Keratinocyte (primary cell): ENCODE measurements around the gene POLA1.

Experiments used
- EZH2 ChIP-seq: IDR thresholded peaks from one replicate; pipeline ENCODE4 v1.6.1; 2012; ENCODE audit warnings: inconsistent platforms, mild to moderate bottlenecking, low read length, moderate library complexity
- TF ChIP-seq, protein P1 (sequence below), 3 experiments: IDR thresholded peaks in 1 of 3; conservative IDR thresholded peaks in 1 of 3; optimal IDR thresholded peaks in 1 of 3; 2 replicates in 2 of 3; 3 replicates in 1 of 3; pipeline versions ENCODE3 to v1.5.1; 2011; ENCODE audit warnings: low read length in 3 of 3, mild to moderate bottlenecking in 3 of 3, moderate library complexity in 2 of 3, control low read depth in 1 of 3, inconsistent platforms in 1 of 3; ENCODE audit not compliant: insufficient read depth in 2 of 3; ENCODE audit errors: extremely low read depth in 1 of 3

DNA sequence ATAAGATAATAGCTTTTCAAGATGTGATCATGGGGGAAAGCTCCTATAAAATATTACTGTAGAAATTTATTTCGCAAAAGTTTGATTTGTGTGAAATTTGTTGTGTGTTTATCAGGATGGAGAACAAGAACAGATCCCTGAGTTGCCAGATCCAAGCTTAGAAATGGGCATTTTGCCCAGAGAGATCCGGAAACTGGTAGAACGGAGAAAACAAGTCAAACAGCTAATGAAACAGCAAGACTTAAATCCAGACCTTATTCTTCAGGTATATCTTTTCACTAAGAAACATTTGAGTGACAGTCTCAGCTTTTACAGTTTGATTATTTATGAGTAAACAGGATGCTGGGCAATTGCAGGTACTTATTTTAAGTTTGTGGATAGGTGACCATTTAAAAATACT is 54.5 kb downstream of the POLA1 start:
- TF ChIP-seq, protein P1, sequence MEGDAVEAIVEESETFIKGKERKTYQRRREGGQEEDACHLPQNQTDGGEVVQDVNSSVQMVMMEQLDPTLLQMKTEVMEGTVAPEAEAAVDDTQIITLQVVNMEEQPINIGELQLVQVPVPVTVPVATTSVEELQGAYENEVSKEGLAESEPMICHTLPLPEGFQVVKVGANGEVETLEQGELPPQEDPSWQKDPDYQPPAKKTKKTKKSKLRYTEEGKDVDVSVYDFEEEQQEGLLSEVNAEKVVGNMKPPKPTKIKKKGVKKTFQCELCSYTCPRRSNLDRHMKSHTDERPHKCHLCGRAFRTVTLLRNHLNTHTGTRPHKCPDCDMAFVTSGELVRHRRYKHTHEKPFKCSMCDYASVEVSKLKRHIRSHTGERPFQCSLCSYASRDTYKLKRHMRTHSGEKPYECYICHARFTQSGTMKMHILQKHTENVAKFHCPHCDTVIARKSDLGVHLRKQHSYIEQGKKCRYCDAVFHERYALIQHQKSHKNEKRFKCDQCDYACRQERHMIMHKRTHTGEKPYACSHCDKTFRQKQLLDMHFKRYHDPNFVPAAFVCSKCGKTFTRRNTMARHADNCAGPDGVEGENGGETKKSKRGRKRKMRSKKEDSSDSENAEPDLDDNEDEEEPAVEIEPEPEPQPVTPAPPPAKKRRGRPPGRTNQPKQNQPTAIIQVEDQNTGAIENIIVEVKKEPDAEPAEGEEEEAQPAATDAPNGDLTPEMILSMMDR (optimal IDR thresholded peaks at IDR 0.05 in 1 of 3, IDR thresholded peaks at IDR 0.05 in 1 of 3, conservative IDR thresholded peaks at IDR 0.05 in 1 of 3; ENCODE audit: extremely low read depth in 1 of 3, insufficient read depth in 2 of 3, low read length in 3 of 3), result no peak
- TF ChIP-seq EZH2, result no peak
